Fibroblast of lung (primary cell): Measurements from ENCODE around the gene ANK2.

ENCODE experiments used
- CTCF ChIP-seq, 2 donors: IDR thresholded peaks in 1 of 2; conservative IDR thresholded peaks in 1 of 2; 1 replicate in 1 of 2; 2 replicates in 1 of 2; pipeline ENCODE4 v1.5.1; 2011 to 2012; ENCODE audit warnings: low read length in 2 of 2, control low read depth in 1 of 2, inconsistent platforms in 1 of 2, low read depth in 1 of 2, mild to moderate bottlenecking in 1 of 2
- EZH2 ChIP-seq: IDR thresholded peaks from 2 replicates; pipeline ENCODE4 v1.5.1; 2012; ENCODE audit warnings: low read length, control low read depth, mild to moderate bottlenecking; ENCODE audit errors: missing control alignments

- TF ChIP-seq CTCF (conservative IDR thresholded peaks at IDR 0.05 in 1 of 2, IDR thresholded peaks at IDR 0.05 in 1 of 2; ENCODE audit: low read depth in 1 of 2, low read length in 2 of 2) (no peak), EZH2 (no peak)
These were observed 297.8 kb downstream of the ANK2 start for GRCh38 chr4:113347245-113347644.
